Testis (tissue), 2 donors: ENCODE results near the gene MRPL27.

Experiments used
- CTCF ChIP-seq, 3 experiments: fragments of 450-650 bp in 2 of 3; fragments of 200-600 bp in 1 of 3; sonication (generic) in 1 of 3; IDR thresholded peaks; one replicate each; pipeline ENCODE4 v1.5.1; 2016 to 2019; ENCODE audit warnings: antibody characterized with exemption in 3 of 3, mild to moderate bottlenecking in 2 of 3, moderate library complexity in 1 of 3
- POLR2A ChIP-seq: fragments of 450-650 bp; IDR thresholded peaks from one replicate; pipeline ENCODE4 v1.6.1; 2017; ENCODE audit warnings: antibody characterized with exemption, mild to moderate bottlenecking, moderate library complexity

GRCh38 chr17:50322271-50322670 is 50.7 kb downstream of the MRPL27 start:
- no peak for TF ChIP-seq CTCF (IDR thresholded peaks at IDR 0.05)
- TF ChIP-seq POLR2A: no peak
